Breast epithelium (tissue), 3 donors: ENCODE results near the gene SYT4.

ENCODE experiments used
- POLR2A ChIP-seq: fragments of 450-650 bp; IDR thresholded peaks from one replicate; pipeline ENCODE4 v1.6.1; 2016; ENCODE audit warnings: antibody characterized with exemption, mild to moderate bottlenecking, moderate library complexity
- POLR2AphosphoS5 ChIP-seq, 3 donors: sonication (generic); formaldehyde crosslinking; IDR thresholded peaks; one replicate each; pipeline ENCODE4 v1.6.1; 2017; ENCODE audit warnings: antibody characterized with exemption in 3 of 3
- TF ChIP-seq, protein P1 (sequence below), 3 donors: fragments of 450-650 bp; IDR thresholded peaks; one replicate each; pipeline ENCODE4 v1.5.1; 2016 to 2017; ENCODE audit warnings: antibody characterized with exemption in 3 of 3, mild to moderate bottlenecking in 3 of 3, moderate library complexity in 3 of 3

GRCh38 chr18:43265465-43265864, 11.8 kb downstream of the SYT4 start:
- TF ChIP-seq, protein P1, sequence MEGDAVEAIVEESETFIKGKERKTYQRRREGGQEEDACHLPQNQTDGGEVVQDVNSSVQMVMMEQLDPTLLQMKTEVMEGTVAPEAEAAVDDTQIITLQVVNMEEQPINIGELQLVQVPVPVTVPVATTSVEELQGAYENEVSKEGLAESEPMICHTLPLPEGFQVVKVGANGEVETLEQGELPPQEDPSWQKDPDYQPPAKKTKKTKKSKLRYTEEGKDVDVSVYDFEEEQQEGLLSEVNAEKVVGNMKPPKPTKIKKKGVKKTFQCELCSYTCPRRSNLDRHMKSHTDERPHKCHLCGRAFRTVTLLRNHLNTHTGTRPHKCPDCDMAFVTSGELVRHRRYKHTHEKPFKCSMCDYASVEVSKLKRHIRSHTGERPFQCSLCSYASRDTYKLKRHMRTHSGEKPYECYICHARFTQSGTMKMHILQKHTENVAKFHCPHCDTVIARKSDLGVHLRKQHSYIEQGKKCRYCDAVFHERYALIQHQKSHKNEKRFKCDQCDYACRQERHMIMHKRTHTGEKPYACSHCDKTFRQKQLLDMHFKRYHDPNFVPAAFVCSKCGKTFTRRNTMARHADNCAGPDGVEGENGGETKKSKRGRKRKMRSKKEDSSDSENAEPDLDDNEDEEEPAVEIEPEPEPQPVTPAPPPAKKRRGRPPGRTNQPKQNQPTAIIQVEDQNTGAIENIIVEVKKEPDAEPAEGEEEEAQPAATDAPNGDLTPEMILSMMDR (IDR thresholded peaks at IDR 0.05) = no peak
- no peak for TF ChIP-seq POLR2A
- TF ChIP-seq POLR2AphosphoS5 (IDR thresholded peaks at IDR 0.05) = no peak
